HEK293T (cell line): Measurements from ENCODE around the gene EFCAB8.

Experiments
- ELF4 ChIP-seq: fragments of 450-650 bp; IDR thresholded peaks from 2 replicates; pipeline ENCODE4 v1.6.1; 2017; ENCODE audit warnings: antibody characterized with exemption
- L3MBTL2 ChIP-seq: fragments of 450-650 bp; conservative IDR thresholded peaks from 2 replicates; pipeline ENCODE4 v1.6.1; 2016; ENCODE audit warnings: mild to moderate bottlenecking
- LEF1 ChIP-seq: fragments of 450-650 bp; IDR thresholded peaks from 2 replicates; pipeline ENCODE4 v1.6.1; 2017; ENCODE audit warnings: mild to moderate bottlenecking, borderline replicate concordance
- TARDBP ChIP-seq: fragments of 450-650 bp; IDR thresholded peaks from 2 replicates; pipeline ENCODE4 v1.6.1; 2016

GRCh38 chr20:32820698-32821377 is 37.9 kb upstream of the EFCAB8 start:
- TF ChIP-seq TARDBP = no peak
- TF ChIP-seq ELF4 = no peak
- TF ChIP-seq L3MBTL2 = no peak
- TF ChIP-seq LEF1 = no peak
